Progenitor cell of endocrine pancreas (in vitro differentiated cells): ENCODE data around the gene ANKRD62. TPM values are rescaled to one million over a fixed set of nuclear protein-coding genes. Genes with fewer than 3 reads are reported as not detected.

Source experiments
- DNase-seq: peaks from one replicate; pipeline ENCODE4 v3.0.0; 2021; ENCODE audit warnings: low spot score; ENCODE audit not compliant: unreplicated experiment
- H3K27ac Mint-ChIP-seq: 2 replicates; pipeline ENCODE4 v1.8.0; 2021; ENCODE audit warnings: mild to moderate bottlenecking, moderate library complexity, mixed read lengths
- H3K27me3 Mint-ChIP-seq: 2 replicates; pipeline ENCODE4 v1.8.0; 2021; ENCODE audit warnings: mixed read lengths
- H3K36me3 Mint-ChIP-seq: 2 replicates; pipeline ENCODE4 v1.8.0; 2022; ENCODE audit warnings: mixed read lengths; ENCODE audit not compliant: insufficient read depth
- H3K4me1 Mint-ChIP-seq: 2 replicates; pipeline ENCODE4 v1.8.0; 2021; ENCODE audit warnings: low read depth, mixed read lengths
- H3K4me3 Mint-ChIP-seq: 2 replicates; pipeline ENCODE4 v1.8.0; 2021; ENCODE audit warnings: low read depth, mild to moderate bottlenecking, moderate library complexity, mixed read lengths
- H3K9me3 Mint-ChIP-seq: 2 replicates; pipeline ENCODE4 v1.8.0; 2021; ENCODE audit warnings: low read depth, mixed read lengths
- CTCF ChIP-seq: fragments of 200-600 bp; sonication (generic); IDR thresholded peaks from one replicate; pipeline ENCODE4 v1.5.0; 2021; ENCODE audit warnings: antibody characterized with exemption, mild to moderate bottlenecking; ENCODE audit not compliant: unreplicated experiment
- total RNA-seq: library from RNA; stranded (reverse); gene quantifications from 2 replicates; pipeline ENCODE4 v1.2.1, GENCODE V29; 2021

Gene ANKRD62
- total RNA-seq, 1 donor from 2014 or later: not detected

GRCh38 chr18:12056034-12056883 is 37.4 kb upstream of the ANKRD62 start:
- Mint-ChIP-seq H3K36me3 (no peaks in the 10 kb centered on the region), H3K9me3 (no peaks in the 10 kb centered on the region), H3K27me3 (peaks cover 4% of the 10 kb centered on the region), H3K4me3 (no peak overlapping the region), H3K4me1 (no peaks in the 10 kb centered on the region), H3K27ac (no peak overlapping the region)
- no peak for DNase-seq
- TF ChIP-seq CTCF: no peak

GRCh38 chr18:12056884-12057402 is 36.7 kb upstream of the ANKRD62 start:
- no peak for DNase-seq
- no peak overlapping the region for H3K27ac Mint-ChIP-seq
- H3K9me3 Mint-ChIP-seq: no peaks in the 10 kb centered on the region
- H3K4me3 Mint-ChIP-seq: no peak overlapping the region
- no peak for TF ChIP-seq CTCF
- H3K4me1 Mint-ChIP-seq: no peaks in the 10 kb centered on the region
- peaks cover 4% of the 10 kb centered on the region for H3K27me3 Mint-ChIP-seq
- no peaks in the 10 kb centered on the region for H3K36me3 Mint-ChIP-seq

GRCh38 chr18:12057419-12058039 is 36.1 kb upstream of the ANKRD62 start:
- Mint-ChIP-seq H3K27ac (no peak overlapping the region), H3K27me3 (peaks cover 4% of the 10 kb centered on the region), H3K36me3 (no peaks in the 10 kb centered on the region), H3K4me1 (no peaks in the 10 kb centered on the region), H3K9me3 (no peaks in the 10 kb centered on the region), H3K4me3 (no peak overlapping the region)
- TF ChIP-seq CTCF: no peak
- no peak for DNase-seq

GRCh38 chr18:12059334-12060181 is 34.1 kb upstream of the ANKRD62 start:
- no peak for TF ChIP-seq CTCF
- DNase-seq: no peak
- Mint-ChIP-seq H3K4me3 (no peak overlapping the region), H3K4me1 (no peaks in the 10 kb centered on the region), H3K36me3 (no peaks in the 10 kb centered on the region), H3K27me3 (peaks cover 4% of the 10 kb centered on the region), H3K27ac (no peak overlapping the region), H3K9me3 (no peaks in the 10 kb centered on the region)
